ENCODE results near the gene LILRB3. TPM values are rescaled to one million over a fixed set of nuclear protein-coding genes. Genes with fewer than 3 reads are reported as not detected.
"Not testable (repeated sequence)": the region's sequence is repeated elsewhere in the genome, so short reads cannot be mapped to it uniquely, and the experiment has no call there.

LILRB3 gene
- total and polyA plus RNA-seq, 2 donors (not counting 1 experiment from before 2014, with no cell fraction given), result not detected

DNA sequence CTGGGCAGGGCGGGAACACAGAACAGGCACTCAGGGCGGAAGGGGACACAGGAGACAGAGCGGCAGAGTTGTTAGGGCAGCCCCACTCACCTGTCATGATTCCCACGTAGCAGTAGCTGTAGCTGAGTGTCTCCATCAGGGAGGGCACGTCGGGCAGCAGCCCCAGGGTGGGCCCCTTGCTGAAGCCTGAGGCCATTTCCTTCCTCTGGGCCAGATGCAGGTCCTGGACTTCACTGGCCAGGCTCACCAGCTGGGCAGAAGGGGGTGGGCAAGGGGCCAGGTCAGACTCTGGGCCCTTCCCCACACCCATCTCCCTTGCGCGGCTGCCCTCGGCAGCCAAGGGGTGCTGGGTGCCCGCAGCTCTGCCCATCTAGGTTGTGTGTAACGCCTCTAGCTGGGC, 39.4 kb downstream of the LILRB3 start:
- Histone ChIP-seq H3K36me3 (ENCODE audit: control insufficient read depth, insufficient read depth, low read length) (peaks cover 11% of the 10 kb centered on the region), H3K9me3 (ENCODE audit: control insufficient read depth, insufficient read depth, low read depth, low read length) (no peaks in the 10 kb centered on the region), H3K9ac (ENCODE audit: insufficient read depth, low read length) (no peak overlapping the region), H3K79me2 (ENCODE audit: control insufficient read depth, insufficient read depth, low read length) (peaks cover 19% of the 10 kb centered on the region), H3K27me3 (ENCODE audit: control insufficient read depth, insufficient read depth, low read length) (no peaks in the 10 kb centered on the region), H3K4me2 (ENCODE audit: extremely low read depth, insufficient read depth, low read length) (no peak overlapping the region), H3K4me1 (ENCODE audit: control insufficient read depth, extremely low read depth, insufficient read depth, low read length) (no peaks in the 10 kb centered on the region), H3K4me3 (replicated peaks in 1 of 4; ENCODE audit: control extremely low read depth in 1 of 4, insufficient read depth in 1 of 4, low read depth in 3 of 4, low read length in 4 of 4) (no peak overlapping the region), H3K27ac (ENCODE audit: insufficient read depth, low read length) (no peak overlapping the region), H4K20me1 (ENCODE audit: control insufficient read depth, extremely low read depth, insufficient read depth, low read length) (no peaks in the 10 kb centered on the region), H2AFZ (ENCODE audit: low read length) (no peak overlapping the region)
- no peak for DNase-seq (ENCODE audit: low read depth in 2 of 2)
- no peak for TF ChIP-seq EZH2 (IDR thresholded peaks at IDR 0.05; ENCODE audit: low read length, missing control alignments)
- TF ChIP-seq, protein P1, sequence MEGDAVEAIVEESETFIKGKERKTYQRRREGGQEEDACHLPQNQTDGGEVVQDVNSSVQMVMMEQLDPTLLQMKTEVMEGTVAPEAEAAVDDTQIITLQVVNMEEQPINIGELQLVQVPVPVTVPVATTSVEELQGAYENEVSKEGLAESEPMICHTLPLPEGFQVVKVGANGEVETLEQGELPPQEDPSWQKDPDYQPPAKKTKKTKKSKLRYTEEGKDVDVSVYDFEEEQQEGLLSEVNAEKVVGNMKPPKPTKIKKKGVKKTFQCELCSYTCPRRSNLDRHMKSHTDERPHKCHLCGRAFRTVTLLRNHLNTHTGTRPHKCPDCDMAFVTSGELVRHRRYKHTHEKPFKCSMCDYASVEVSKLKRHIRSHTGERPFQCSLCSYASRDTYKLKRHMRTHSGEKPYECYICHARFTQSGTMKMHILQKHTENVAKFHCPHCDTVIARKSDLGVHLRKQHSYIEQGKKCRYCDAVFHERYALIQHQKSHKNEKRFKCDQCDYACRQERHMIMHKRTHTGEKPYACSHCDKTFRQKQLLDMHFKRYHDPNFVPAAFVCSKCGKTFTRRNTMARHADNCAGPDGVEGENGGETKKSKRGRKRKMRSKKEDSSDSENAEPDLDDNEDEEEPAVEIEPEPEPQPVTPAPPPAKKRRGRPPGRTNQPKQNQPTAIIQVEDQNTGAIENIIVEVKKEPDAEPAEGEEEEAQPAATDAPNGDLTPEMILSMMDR (conservative IDR thresholded peaks at IDR 0.05 in 1 of 2, IDR thresholded peaks at IDR 0.05 in 1 of 2; ENCODE audit: low read depth in 1 of 2, low read length in 2 of 2), result no peak

DNA sequence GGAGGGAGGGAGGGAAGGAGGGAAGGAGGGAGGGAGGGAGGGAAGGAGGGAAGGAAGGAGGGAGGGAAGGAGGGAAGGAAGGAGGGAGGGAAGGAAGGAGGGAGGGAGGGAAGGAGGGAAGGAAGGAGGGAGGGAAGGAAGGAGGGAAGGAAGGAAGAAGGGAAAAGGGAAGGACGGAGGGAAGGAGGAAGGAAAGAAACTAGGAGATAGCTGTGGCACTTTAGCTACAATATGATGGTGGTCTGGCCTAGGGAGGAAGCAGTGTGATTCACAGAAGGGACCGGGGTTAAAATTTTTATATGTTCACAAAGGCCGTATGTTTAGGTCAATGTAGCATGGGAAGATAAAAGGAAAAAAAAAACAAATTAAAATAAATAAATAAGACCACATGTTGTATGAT, 40.9 kb downstream of the LILRB3 start:
- not testable (repeated sequence) for H3K4me2 ChIP-seq (ENCODE audit: extremely low read depth, insufficient read depth, low read length); H4K20me1 ChIP-seq (ENCODE audit: control insufficient read depth, extremely low read depth, insufficient read depth, low read length); H3K27me3 ChIP-seq (ENCODE audit: control insufficient read depth, insufficient read depth, low read length); H3K4me1 ChIP-seq (ENCODE audit: control insufficient read depth, extremely low read depth, insufficient read depth, low read length); H3K9me3 ChIP-seq (ENCODE audit: control insufficient read depth, insufficient read depth, low read depth, low read length); H2AFZ ChIP-seq (ENCODE audit: low read length); H3K79me2 ChIP-seq (ENCODE audit: control insufficient read depth, insufficient read depth, low read length); DNase-seq (ENCODE audit: low read depth in 2 of 2); H3K4me3 ChIP-seq (replicated peaks in 1 of 4; ENCODE audit: control extremely low read depth in 1 of 4, insufficient read depth in 1 of 4, low read depth in 3 of 4, low read length in 4 of 4); H3K9ac ChIP-seq (ENCODE audit: insufficient read depth, low read length); H3K27ac ChIP-seq (ENCODE audit: insufficient read depth, low read length)
- H3K36me3 ChIP-seq (ENCODE audit: control insufficient read depth, insufficient read depth, low read length), result peaks cover 12% of the 10 kb centered on the region

DNA sequence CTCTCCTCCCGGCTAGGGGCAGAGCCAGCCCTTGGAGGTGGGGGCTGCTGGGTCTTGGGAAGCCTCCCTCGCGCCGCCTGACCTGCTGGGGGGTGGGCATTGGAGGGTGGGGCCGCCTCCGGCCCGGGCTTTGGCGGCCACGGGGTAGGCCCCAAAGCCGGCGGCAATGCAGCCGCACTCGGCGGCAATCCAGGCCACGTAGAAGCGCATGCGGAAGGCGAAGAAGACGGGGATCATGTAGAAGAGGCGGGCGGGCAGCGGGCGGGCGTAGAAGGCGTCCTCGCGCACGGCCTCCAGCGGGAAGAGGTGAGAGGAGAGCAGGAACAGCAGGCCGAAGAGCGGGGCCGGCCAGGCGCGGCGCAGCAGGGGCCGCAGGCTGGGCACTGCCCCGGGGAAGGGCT, 42.1 kb downstream of the LILRB3 start:
- no peaks in the 10 kb centered on the region for H3K4me1 ChIP-seq (ENCODE audit: control insufficient read depth, extremely low read depth, insufficient read depth, low read length)

More for the DNA sequence above, 42.1 kb downstream of the LILRB3 start:
- Histone ChIP-seq H3K9ac (ENCODE audit: insufficient read depth, low read length) (no peak overlapping the region), H3K79me2 (ENCODE audit: control insufficient read depth, insufficient read depth, low read length) (no peaks in the 10 kb centered on the region), H4K20me1 (ENCODE audit: control insufficient read depth, extremely low read depth, insufficient read depth, low read length) (no peaks in the 10 kb centered on the region), H3K27me3 (ENCODE audit: control insufficient read depth, insufficient read depth, low read length) (no peaks in the 10 kb centered on the region), H3K36me3 (ENCODE audit: control insufficient read depth, insufficient read depth, low read length) (peaks cover 11% of the 10 kb centered on the region), H3K4me3 (replicated peaks in 1 of 4; ENCODE audit: control extremely low read depth in 1 of 4, insufficient read depth in 1 of 4, low read depth in 3 of 4, low read length in 4 of 4) (no peak overlapping the region), H3K4me2 (ENCODE audit: extremely low read depth, insufficient read depth, low read length) (no peak overlapping the region), H3K27ac (ENCODE audit: insufficient read depth, low read length) (peak overlapping the region; percentile 50), H2AFZ (ENCODE audit: low read length) (no peak overlapping the region), H3K9me3 (ENCODE audit: control insufficient read depth, insufficient read depth, low read depth, low read length) (no peaks in the 10 kb centered on the region)
- no peak for DNase-seq (ENCODE audit: low read depth in 2 of 2)
- TF ChIP-seq EZH2 (IDR thresholded peaks at IDR 0.05; ENCODE audit: low read length, missing control alignments), result no peak
- TF ChIP-seq, protein P1 (conservative IDR thresholded peaks at IDR 0.05 in 1 of 2, IDR thresholded peaks at IDR 0.05 in 1 of 2; ENCODE audit: low read depth in 1 of 2, low read length in 2 of 2), result no peak
